ENCODE results near the gene HSD17B2. TPM values are rescaled to one million over a fixed set of nuclear protein-coding genes. Genes with fewer than 3 reads are reported as not detected.

The HSD17B2 gene
- total RNA-seq, 1 experiment from 2014 or later = not detected

DNA sequence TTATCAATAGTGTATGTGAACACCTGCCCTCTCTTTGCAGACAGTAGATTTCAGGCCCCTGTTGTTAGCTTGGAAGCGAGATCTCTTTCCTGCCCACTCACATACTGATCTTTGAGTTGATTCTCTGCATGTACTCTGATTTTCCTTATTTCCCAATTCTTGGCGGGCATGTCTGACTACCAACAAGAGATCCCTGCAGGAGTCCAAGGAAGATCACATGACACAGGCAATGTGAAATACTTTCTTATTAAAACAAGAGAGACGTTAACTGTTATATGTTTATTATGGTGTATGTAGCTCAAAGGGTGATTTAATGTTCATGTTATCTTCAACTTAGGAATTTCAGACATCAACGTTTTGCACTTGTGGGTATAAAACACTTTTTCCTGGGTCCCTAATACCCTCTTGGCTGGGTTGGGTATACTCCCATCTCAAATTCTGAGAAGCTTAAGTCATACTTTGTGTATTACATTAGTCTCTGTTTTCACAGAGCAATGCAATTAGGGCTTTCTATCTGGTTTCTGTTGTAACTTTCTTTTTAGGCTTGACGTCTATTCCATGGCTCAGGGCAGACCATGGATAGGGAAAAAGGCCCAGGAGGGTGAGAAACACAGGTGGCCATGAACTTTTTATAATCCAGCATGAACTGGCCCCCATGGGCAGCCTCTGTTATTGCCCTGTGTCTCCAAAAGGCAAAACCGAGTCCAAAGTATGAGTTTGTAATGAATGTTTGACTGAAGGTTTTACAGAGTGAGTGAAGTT lies 32.2 kb downstream of the HSD17B2 start:
- BruUV-seq (replicated peaks) = no TSS peak
- Histone ChIP-seq H3K9ac (ENCODE audit: low read length) (no peak overlapping the region), H3K36me3 (ENCODE audit: control insufficient read depth in 1 of 2, insufficient read depth in 2 of 2, low read length in 2 of 2) (no peaks in the 10 kb centered on the region), H3K79me2 (ENCODE audit: insufficient read depth, low read length) (no peaks in the 10 kb centered on the region), H2AFZ (ENCODE audit: low read depth, low read length, poor library complexity, severe bottlenecking) (no peak overlapping the region), H4K20me1 (ENCODE audit: insufficient read depth) (no peaks in the 10 kb centered on the region), H3K27ac (ENCODE audit: low read depth, low read length) (no peak overlapping the region), H3K4me1 (ENCODE audit: control insufficient read depth in 1 of 2, insufficient read depth in 2 of 2, low read length in 2 of 2) (peaks cover 0 to 6% of the 10 kb centered on the region in 2 experiments; a peak in 1 of 4 replicates), H3K9me2 (ENCODE audit: insufficient read depth) (no peaks in the 10 kb centered on the region), H3K27me3 (ENCODE audit: insufficient read depth, low read length) (peaks cover 55% of the 10 kb centered on the region), H3K4me3 (replicated peaks in 1 of 2; ENCODE audit: low read depth in 1 of 2, low read length in 2 of 2) (no peak overlapping the region), H3K4me2 (ENCODE audit: low read length) (no peak overlapping the region), H3K9me3 (ENCODE audit: control insufficient read depth in 1 of 2, insufficient read depth in 1 of 2, low read depth in 1 of 2, low read length in 2 of 2) (no peaks in the 10 kb centered on the region)
- ATAC-seq = no peak
- intact Hi-C loops (cut with micrococcal nuclease) = no loop called here
- ChIA-PET CTCF (no interaction called here), RAD21 (ENCODE audit: low non-redundant PET in 1 of 2, low total read pairs in 2 of 2, uncharacterized antibody in 2 of 2, unreplicated experiment in 2 of 2) (no interaction called here), POLR2A (no interaction called here)
- no peak for DNase-seq (ENCODE audit: low read depth, low spot score)
- TF ChIP-seq SRF (IDR thresholded peaks at IDR 0.05; ENCODE audit: low read depth) (no peak), SIN3A (IDR thresholded peaks at IDR 0.05; ENCODE audit: low read depth) (no peak), ATF3 (IDR thresholded peaks at IDR 0.05) (no peak)

GRCh38 chr16:82067804-82068325 lies 32.8 kb downstream of the HSD17B2 start:
- Histone ChIP-seq H3K27ac (ENCODE audit: low read depth, low read length) (no peak overlapping the region), H3K9me3 (ENCODE audit: control insufficient read depth in 1 of 2, insufficient read depth in 1 of 2, low read depth in 1 of 2, low read length in 2 of 2) (no peaks in the 10 kb centered on the region), H3K9me2 (ENCODE audit: insufficient read depth) (no peaks in the 10 kb centered on the region), H3K4me3 (replicated peaks in 1 of 2; ENCODE audit: low read depth in 1 of 2, low read length in 2 of 2) (no peak overlapping the region), H3K27me3 (ENCODE audit: insufficient read depth, low read length) (peaks cover 53% of the 10 kb centered on the region), H3K79me2 (ENCODE audit: insufficient read depth, low read length) (no peaks in the 10 kb centered on the region), H3K9ac (ENCODE audit: low read length) (no peak overlapping the region), H2AFZ (ENCODE audit: low read depth, low read length, poor library complexity, severe bottlenecking) (no peak overlapping the region), H3K4me1 (ENCODE audit: control insufficient read depth in 1 of 2, insufficient read depth in 2 of 2, low read length in 2 of 2) (peaks cover 0 to 6% of the 10 kb centered on the region in 2 experiments; a peak in 1 of 4 replicates), H3K36me3 (ENCODE audit: control insufficient read depth in 1 of 2, insufficient read depth in 2 of 2, low read length in 2 of 2) (no peaks in the 10 kb centered on the region), H4K20me1 (ENCODE audit: insufficient read depth) (no peaks in the 10 kb centered on the region), H3K4me2 (ENCODE audit: low read length) (no peak overlapping the region)
- TF ChIP-seq CTCF (IDR thresholded peaks at IDR 0.05 in 2 of 3, conservative IDR thresholded peaks at IDR 0.05 in 1 of 3; ENCODE audit: borderline replicate concordance in 1 of 3, insufficient read depth in 1 of 3, low read depth in 2 of 3, low read length in 2 of 3) = no peak
- TF ChIP-seq POLR2A (IDR thresholded peaks at IDR 0.05; ENCODE audit: borderline replicate concordance, extremely low read depth, insufficient read depth, insufficient read length) = no peak
- TF ChIP-seq CBX3 (IDR thresholded peaks at IDR 0.05; ENCODE audit: low read depth) = no peak
- no peak for TF ChIP-seq CEBPB (IDR thresholded peaks at IDR 0.05; ENCODE audit: low read depth)
- TF ChIP-seq ZFX (IDR thresholded peaks at IDR 0.05) = no peak
- TF ChIP-seq, protein P1, sequence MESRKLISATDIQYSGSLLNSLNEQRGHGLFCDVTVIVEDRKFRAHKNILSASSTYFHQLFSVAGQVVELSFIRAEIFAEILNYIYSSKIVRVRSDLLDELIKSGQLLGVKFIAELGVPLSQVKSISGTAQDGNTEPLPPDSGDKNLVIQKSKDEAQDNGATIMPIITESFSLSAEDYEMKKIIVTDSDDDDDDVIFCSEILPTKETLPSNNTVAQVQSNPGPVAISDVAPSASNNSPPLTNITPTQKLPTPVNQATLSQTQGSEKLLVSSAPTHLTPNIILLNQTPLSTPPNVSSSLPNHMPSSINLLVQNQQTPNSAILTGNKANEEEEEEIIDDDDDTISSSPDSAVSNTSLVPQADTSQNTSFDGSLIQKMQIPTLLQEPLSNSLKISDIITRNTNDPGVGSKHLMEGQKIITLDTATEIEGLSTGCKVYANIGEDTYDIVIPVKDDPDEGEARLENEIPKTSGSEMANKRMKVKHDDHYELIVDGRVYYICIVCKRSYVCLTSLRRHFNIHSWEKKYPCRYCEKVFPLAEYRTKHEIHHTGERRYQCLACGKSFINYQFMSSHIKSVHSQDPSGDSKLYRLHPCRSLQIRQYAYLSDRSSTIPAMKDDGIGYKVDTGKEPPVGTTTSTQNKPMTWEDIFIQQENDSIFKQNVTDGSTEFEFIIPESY (IDR thresholded peaks at IDR 0.05; ENCODE audit: extremely low read depth, insufficient replicate concordance, low read length) = no peak
- no peak for TF ChIP-seq TCF7L2 (IDR thresholded peaks at IDR 0.05; ENCODE audit: borderline replicate concordance, extremely low read depth, insufficient read depth, insufficient read length)
- no peak for TF ChIP-seq MAX (IDR thresholded peaks at IDR 0.05)
- no peak for TF ChIP-seq YY1 (IDR thresholded peaks at IDR 0.05; ENCODE audit: extremely low read depth, insufficient replicate concordance, low read depth, low read length)
- no peak for TF ChIP-seq ELF1 (IDR thresholded peaks at IDR 0.05; ENCODE audit: borderline replicate concordance, low read depth)
- no peak for TF ChIP-seq SIN3A (IDR thresholded peaks at IDR 0.05; ENCODE audit: low read depth)
- TF ChIP-seq EGR1 (IDR thresholded peaks at IDR 0.05; ENCODE audit: low read depth) = no peak
- DNase-seq (ENCODE audit: low read depth, low spot score) = no peak
- ATAC-seq = no peak
- POLR2A ChIA-PET = no interaction called here
- no TSS peak for BruUV-seq (replicated peaks)
- RAD21 ChIA-PET (ENCODE audit: low non-redundant PET in 1 of 2, low total read pairs in 2 of 2, uncharacterized antibody in 2 of 2, unreplicated experiment in 2 of 2) = no interaction called here
- intact Hi-C loops (cut with micrococcal nuclease) = no loop called here
- CTCF ChIA-PET = no interaction called here
